Measurements from ENCODE around the gene COCH.
"Not testable (repeated sequence)": the region's sequence is repeated elsewhere in the genome, so short reads cannot be mapped to it uniquely, and the experiment has no call there.

COCH gene

GRCh38 chr14:30933937-30934336 lies 59.6 kb downstream of the COCH start:
- not testable (repeated sequence) for FAIRE-seq

GRCh38 chr14:30935445-30935844 lies 61.1 kb downstream of the COCH start:
- FAIRE-seq = no peak

GRCh38 chr14:30938617-30939016 lies 64.3 kb downstream of the COCH start:
- FAIRE-seq = no peak

All from colon (tissue), 2 donors.